Measurements from ENCODE around the gene KMT2A. TPM values are rescaled to one million over a fixed set of nuclear protein-coding genes. Genes with fewer than 3 reads are reported as not detected.
A peak's percentile ranks its signal among the peaks of the same experiment; 100 is the strongest.
"Not testable (repeated sequence)": the region's sequence is repeated elsewhere in the genome, so short reads cannot be mapped to it uniquely, and the experiment has no call there.

Gene KMT2A
- total RNA-seq, 1 donor from 2014 or later = 71.1 TPM

- Mint-ChIP-seq H3K9me3 (no peaks in the 10 kb centered on the region), H3K27ac (peak overlapping the region; percentile 98), H3K4me1 (ENCODE audit: unreplicated experiment) (peaks cover 19% of the 10 kb centered on the region), H3K4me3 (peak overlapping the region; percentile 96), H3K36me3 (peaks cover 9% of the 10 kb centered on the region), H3K27me3 (no peaks in the 10 kb centered on the region)
- DNase-seq (ENCODE audit: extremely low spot score, unreplicated experiment) = no peak
- TF ChIP-seq CTCF (conservative IDR thresholded peaks at IDR 0.05) = no peak
Measured at GRCh38 chr11:118401880-118402590, 34.3 kb upstream of the KMT2A start.

- not testable (repeated sequence) for H3K36me3 Mint-ChIP-seq; DNase-seq (ENCODE audit: extremely low spot score, unreplicated experiment); H3K27me3 Mint-ChIP-seq; H3K9me3 Mint-ChIP-seq
- Mint-ChIP-seq H3K4me3 (peak overlapping the region; percentile 96), H3K4me1 (ENCODE audit: unreplicated experiment) (peaks cover 19% of the 10 kb centered on the region), H3K27ac (peak overlapping the region; percentile 98)
Measured at GRCh38 chr11:118402594-118402993, 33.7 kb upstream of the KMT2A start.

- no peaks in the 10 kb centered on the region for H3K9me3 Mint-ChIP-seq
- H3K36me3 Mint-ChIP-seq = peaks cover 17% of the 10 kb centered on the region
- TF ChIP-seq CTCF (conservative IDR thresholded peaks at IDR 0.05) = no peak
- no peaks in the 10 kb centered on the region for H3K27me3 Mint-ChIP-seq
- H3K27ac Mint-ChIP-seq = no peak overlapping the region
- H3K4me1 Mint-ChIP-seq (ENCODE audit: unreplicated experiment) = peaks cover 12% of the 10 kb centered on the region
- DNase-seq (ENCODE audit: extremely low spot score, unreplicated experiment) = no peak
- peak overlapping the region; percentile 10 for H3K4me3 Mint-ChIP-seq
Measured at GRCh38 chr11:118406599-118407166, 29.6 kb upstream of the KMT2A start.

GRCh38 chr11:118410055-118410745 lies 26.1 kb upstream of the KMT2A start:
- no peak overlapping the region for H3K27ac Mint-ChIP-seq
- H3K36me3 Mint-ChIP-seq = peaks cover 12% of the 10 kb centered on the region
- no peak overlapping the region for H3K4me3 Mint-ChIP-seq
- no peaks in the 10 kb centered on the region for H3K4me1 Mint-ChIP-seq (ENCODE audit: unreplicated experiment)
- no peaks in the 10 kb centered on the region for H3K27me3 Mint-ChIP-seq
- no peak for TF ChIP-seq CTCF (conservative IDR thresholded peaks at IDR 0.05)
- no peak for DNase-seq (ENCODE audit: extremely low spot score, unreplicated experiment)
- H3K9me3 Mint-ChIP-seq = no peaks in the 10 kb centered on the region

GRCh38 chr11:118411530-118411929 lies 24.8 kb upstream of the KMT2A start:
- TF ChIP-seq CTCF (conservative IDR thresholded peaks at IDR 0.05) = no peak
- Mint-ChIP-seq H3K27ac (no peak overlapping the region), H3K27me3 (no peaks in the 10 kb centered on the region), H3K9me3 (no peaks in the 10 kb centered on the region), H3K36me3 (peaks cover 12% of the 10 kb centered on the region), H3K4me3 (no peak overlapping the region), H3K4me1 (ENCODE audit: unreplicated experiment) (no peaks in the 10 kb centered on the region)
- DNase-seq (ENCODE audit: extremely low spot score, unreplicated experiment) = no peak

- no peak for TF ChIP-seq CTCF (conservative IDR thresholded peaks at IDR 0.05)
- DNase-seq (ENCODE audit: extremely low spot score, unreplicated experiment) = no peak
- Mint-ChIP-seq H3K4me3 (no peak overlapping the region), H3K27ac (no peak overlapping the region), H3K4me1 (ENCODE audit: unreplicated experiment) (no peaks in the 10 kb centered on the region), H3K9me3 (no peaks in the 10 kb centered on the region), H3K27me3 (no peaks in the 10 kb centered on the region), H3K36me3 (peaks cover 7% of the 10 kb centered on the region)
Measured at GRCh38 chr11:118412921-118413320, 23.4 kb upstream of the KMT2A start.

Measured in type B pancreatic cell (in vitro differentiated cells).